Fibroblast of pulmonary artery (primary cell): ENCODE measurements around the gene CADM1.

Source experiments
- DNase-seq: peaks from one replicate; pipeline ENCODE4 v3.0.0-alpha.2; 2010; ENCODE audit warnings: low read depth
- H3K4me3 ChIP-seq: replicated peaks from 2 replicates; pipeline ENCODE4 v1.5.1; 2011; ENCODE audit warnings: low read depth, mild to moderate bottlenecking, control low read depth, low read length, moderate library complexity
- CTCF ChIP-seq: IDR thresholded peaks from 2 replicates; pipeline ENCODE4 v1.5.1; 2011; ENCODE audit warnings: mild to moderate bottlenecking, control low read depth, low read length, inconsistent platforms; ENCODE audit errors: missing control alignments

The CADM1 gene

GRCh38 chr11:115291325-115291724 is 212.9 kb downstream of the CADM1 start:
- no peak overlapping the region for H3K4me3 ChIP-seq
- DNase-seq = no peak
- TF ChIP-seq CTCF = no peak

GRCh38 chr11:115290893-115291292 is 213.3 kb downstream of the CADM1 start:
- no peak for TF ChIP-seq CTCF
- DNase-seq = no peak
- H3K4me3 ChIP-seq = no peak overlapping the region

- TF ChIP-seq CTCF = no peak
- no peak for DNase-seq
- H3K4me3 ChIP-seq = no peak overlapping the region
Observed at GRCh38 chr11:115290479-115290878, 213.7 kb downstream of the CADM1 start.

DNA sequence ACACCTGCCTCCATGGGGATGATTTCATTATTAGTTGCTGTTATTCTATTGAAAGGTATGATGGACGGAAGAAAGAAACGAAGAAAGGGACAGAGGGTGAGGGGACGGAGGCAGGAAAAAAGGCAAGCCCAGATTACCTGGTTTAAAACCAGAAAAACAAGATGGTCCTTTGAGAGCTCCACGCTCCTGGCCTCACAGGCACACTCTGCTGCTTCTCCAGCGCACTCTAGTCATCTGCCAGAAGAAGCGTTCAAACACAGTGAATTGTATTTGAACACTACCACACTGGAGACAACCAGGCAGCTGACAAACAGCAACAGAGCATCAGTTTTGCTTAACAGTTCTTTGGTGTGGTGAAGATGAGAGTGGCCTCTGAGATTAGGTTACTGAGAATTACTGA is 216.9 kb downstream of the CADM1 start:
- no peak for DNase-seq
- no peak for TF ChIP-seq CTCF
- H3K4me3 ChIP-seq = no peak overlapping the region

DNA sequence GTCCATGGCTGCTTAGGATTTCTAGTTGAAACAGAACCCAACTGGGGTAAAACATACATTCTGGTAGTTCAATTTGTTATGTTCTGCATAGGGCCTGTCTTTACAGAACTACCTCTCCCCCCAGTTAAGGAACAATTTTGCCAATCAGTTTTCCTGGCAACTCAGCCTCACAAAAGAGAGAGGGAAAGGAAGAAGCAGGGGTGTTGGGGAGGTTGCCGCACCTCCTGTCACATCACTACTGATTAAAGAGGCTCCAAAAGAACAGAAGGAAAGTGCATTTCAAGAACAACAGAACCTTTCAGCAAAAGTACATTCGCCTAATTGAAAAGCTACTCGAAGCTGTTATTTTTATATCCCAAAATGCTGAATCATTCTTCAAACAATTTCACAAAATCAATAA is 217.6 kb downstream of the CADM1 start:
- no peak for DNase-seq
- no peak overlapping the region for H3K4me3 ChIP-seq
- TF ChIP-seq CTCF = no peak

GRCh38 chr11:115284773-115285172 is 219.4 kb downstream of the CADM1 start:
- TF ChIP-seq CTCF = no peak
- no peak overlapping the region for H3K4me3 ChIP-seq
- no peak for DNase-seq

DNA sequence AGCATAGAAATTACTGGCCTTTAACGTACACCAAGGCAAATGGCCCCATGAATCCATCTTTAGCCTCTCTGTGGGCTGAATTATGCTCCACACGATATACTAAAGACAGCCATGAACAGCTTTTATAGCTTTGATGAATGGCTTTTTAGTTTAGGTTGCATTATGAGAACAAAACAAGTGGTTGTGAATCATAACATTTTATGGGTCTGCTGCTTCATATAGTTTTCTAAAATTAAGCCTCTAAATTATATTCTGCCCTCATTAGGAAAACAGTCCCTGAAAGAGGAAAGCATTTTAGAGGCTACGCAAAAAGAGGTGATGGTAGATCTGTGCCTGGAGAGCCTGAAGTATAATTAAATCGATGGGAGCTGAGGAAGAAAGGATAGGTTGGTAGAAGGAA is 221.3 kb downstream of the CADM1 start:
- H3K4me3 ChIP-seq = no peak overlapping the region
- no peak for DNase-seq
- no peak for TF ChIP-seq CTCF
